NT2/D1 (cell line): ENCODE data around the gene RPL21.

Experiments used
- DNase-seq: peaks from one replicate; pipeline ENCODE4 v3.0.0-alpha.2; 2011; ENCODE audit warnings: low read depth, low spot score
- H3K27me3 ChIP-seq: 2 replicates; pipeline ENCODE4 v1.6.0; 2011; ENCODE audit warnings: mild to moderate bottlenecking; ENCODE audit not compliant: insufficient read length, insufficient read depth
- H3K36me3 ChIP-seq: 2 replicates; pipeline ENCODE4 v1.6.1; 2011; ENCODE audit warnings: mild to moderate bottlenecking, low read length, mixed read lengths; ENCODE audit not compliant: insufficient read depth, insufficient read length
- H3K4me1 ChIP-seq: 2 replicates; pipeline ENCODE4 v1.5.1; 2011; ENCODE audit not compliant: insufficient read depth, insufficient read length
- H3K4me3 ChIP-seq: 2 replicates; pipeline ENCODE4 v1.5.1; 2011; ENCODE audit warnings: low read depth; ENCODE audit not compliant: insufficient read length
- H3K9ac ChIP-seq: 2 replicates; pipeline ENCODE4 v1.6.0; 2011; ENCODE audit warnings: low read depth; ENCODE audit not compliant: insufficient read length
- H3K9me3 ChIP-seq: 2 replicates; pipeline ENCODE4 v1.5.1; 2011; ENCODE audit warnings: mild to moderate bottlenecking, low read length; ENCODE audit not compliant: insufficient read depth
- SUZ12 ChIP-seq: IDR thresholded peaks from 2 replicates; pipeline ENCODE4 v1.6.1; 2011; ENCODE audit not compliant: insufficient read length, insufficient read depth; ENCODE audit errors: extremely low read depth
- YY1 ChIP-seq: IDR thresholded peaks from 2 replicates; pipeline ENCODE4 v1.6.1; 2011; ENCODE audit not compliant: insufficient read length, insufficient read depth
- ZNF274 ChIP-seq: IDR thresholded peaks from 2 replicates; pipeline ENCODE4 v1.6.1; 2011; ENCODE audit warnings: mild to moderate bottlenecking, low read depth, low read length

RPL21 gene

GRCh38 chr13:27302643-27303262 lies 51.4 kb downstream of the RPL21 start:
- TF ChIP-seq ZNF274 = no peak
- TF ChIP-seq SUZ12 = no peak
- TF ChIP-seq YY1 = no peak
- H3K36me3 ChIP-seq = no peaks in the 10 kb centered on the region
- no peak overlapping the region for H3K9ac ChIP-seq
- no peak for DNase-seq
- H3K27me3 ChIP-seq = no peaks in the 10 kb centered on the region
- H3K4me3 ChIP-seq = no peak overlapping the region
- H3K9me3 ChIP-seq = no peaks in the 10 kb centered on the region
- H3K4me1 ChIP-seq = no peaks in the 10 kb centered on the region

GRCh38 chr13:27304099-27304498 lies 52.7 kb downstream of the RPL21 start:
- TF ChIP-seq YY1 (no peak), ZNF274 (no peak), SUZ12 (no peak)
- Histone ChIP-seq H3K36me3 (no peaks in the 10 kb centered on the region), H3K9me3 (no peaks in the 10 kb centered on the region), H3K4me1 (no peaks in the 10 kb centered on the region), H3K27me3 (no peaks in the 10 kb centered on the region), H3K9ac (no peak overlapping the region), H3K4me3 (no peak overlapping the region)
- no peak for DNase-seq

DNA sequence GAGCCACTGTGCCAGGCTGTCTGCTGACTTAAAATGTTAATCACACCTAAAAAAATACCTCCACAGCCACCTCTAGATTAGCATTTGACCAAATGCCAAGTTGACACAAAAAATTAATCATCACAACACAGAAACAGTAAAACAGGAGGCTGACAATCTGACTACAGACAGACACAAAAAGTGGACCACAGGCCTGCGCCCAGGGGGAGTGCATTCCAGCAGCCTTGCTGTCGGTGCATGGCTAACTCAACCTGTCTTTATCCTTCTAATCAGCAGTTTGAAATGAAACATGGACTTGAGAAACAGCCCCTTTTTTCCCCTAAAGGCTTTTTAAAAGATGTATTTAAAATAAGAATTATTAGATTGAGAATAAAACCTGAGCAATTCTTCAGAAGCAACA lies 53.3 kb downstream of the RPL21 start:
- Histone ChIP-seq H3K9ac (no peak overlapping the region), H3K36me3 (no peaks in the 10 kb centered on the region), H3K27me3 (no peaks in the 10 kb centered on the region), H3K4me1 (no peaks in the 10 kb centered on the region), H3K4me3 (no peak overlapping the region), H3K9me3 (no peaks in the 10 kb centered on the region)
- no peak for DNase-seq
- TF ChIP-seq YY1 (no peak), SUZ12 (no peak), ZNF274 (no peak)
